ENCODE measurements around the gene PDLIM3.
"Not testable (repeated sequence)": the region's sequence is repeated elsewhere in the genome, so short reads cannot be mapped to it uniquely, and the experiment has no call there.

PDLIM3 gene

GRCh38 chr4:185515248-185515647 is 20.1 kb downstream of the PDLIM3 start:
- DNase-seq = no peak

GRCh38 chr4:185514182-185514697 is 21.1 kb downstream of the PDLIM3 start:
- DNase-seq = no peak

GRCh38 chr4:185513489-185514181 is 21.7 kb downstream of the PDLIM3 start:
- no peak for DNase-seq

- DNase-seq = no peak
These were observed 22.8 kb downstream of the PDLIM3 start for GRCh38 chr4:185512516-185512915.

GRCh38 chr4:185511243-185511642 is 24.1 kb downstream of the PDLIM3 start:
- not testable (repeated sequence) for DNase-seq

- no peak for DNase-seq
These were observed 24.5 kb downstream of the PDLIM3 start for GRCh38 chr4:185510806-185511205.

GRCh38 chr4:185508181-185508580 is 27.1 kb downstream of the PDLIM3 start:
- no peak for DNase-seq

- no peak for DNase-seq
These were observed 28.9 kb downstream of the PDLIM3 start for GRCh38 chr4:185506422-185506821.

GRCh38 chr4:185504098-185505047 is 30.9 kb downstream of the PDLIM3 start:
- no peak for DNase-seq

GRCh38 chr4:185502386-185502785 is 32.9 kb downstream of the PDLIM3 start:
- DNase-seq = no peak

GRCh38 chr4:185500576-185500975 is 34.7 kb downstream of the PDLIM3 start:
- DNase-seq = no peak

GRCh38 chr4:185500035-185500434 is 35.3 kb downstream of the PDLIM3 start:
- DNase-seq = no peak

- DNase-seq = no peak
These were observed 46.7 kb downstream of the PDLIM3 start for GRCh38 chr4:185488650-185489049.

GRCh38 chr4:185481401-185481800 is 53.9 kb downstream of the PDLIM3 start:
- no peak for DNase-seq

GRCh38 chr4:185480016-185480732 is 55.1 kb downstream of the PDLIM3 start:
- DNase-seq = no peak

GRCh38 chr4:185479507-185479971 is 55.8 kb downstream of the PDLIM3 start:
- no peak for DNase-seq

GRCh38 chr4:185473247-185473646 is 62.1 kb downstream of the PDLIM3 start:
- DNase-seq = no peak

- no peak for DNase-seq
These were observed 63.2 kb downstream of the PDLIM3 start for GRCh38 chr4:185472103-185472542.

GRCh38 chr4:185471235-185472102 is 63.8 kb downstream of the PDLIM3 start, which contains the start of gene CCDC110:
Gene CCDC110 (minus strand): TSS chr4:185471733. CDS start chr4:185471683, 50 bp downstream.
- DNase-seq = peak; percentile 27

GRCh38 chr4:185470501-185471195 is 64.7 kb downstream of the PDLIM3 start:
- no peak for DNase-seq

GRCh38 chr4:185469580-185470154 is 65.6 kb downstream of the PDLIM3 start:
- no peak for DNase-seq

Measured in NCI-H187 treated with DMSO at 0.1 percent for 48 hours (cell line).